ENCODE measurements around the gene DCC.

DCC gene

GRCh38 chr18:52936931-52937330 is 596.9 kb downstream of the DCC start:
- no peak for DNase-seq (ENCODE audit: low read depth)

DNA sequence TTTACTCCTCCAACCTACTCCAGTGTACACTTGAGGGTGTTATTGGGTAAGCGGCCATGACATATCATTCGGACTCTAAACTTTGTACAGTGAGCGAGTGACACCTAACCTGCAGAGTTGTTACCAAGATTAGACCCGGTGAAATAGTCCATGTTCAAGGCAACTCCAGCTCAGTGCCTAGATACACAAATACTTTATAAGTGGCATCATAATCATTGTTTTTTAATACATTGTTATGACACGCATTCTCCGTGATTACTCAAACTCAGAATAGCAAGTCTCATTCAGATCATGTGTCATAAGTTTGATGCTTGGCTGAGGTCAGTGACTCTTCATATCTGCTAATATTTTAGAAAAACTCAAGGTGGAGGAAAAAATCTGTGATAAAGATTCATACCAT is 597.8 kb downstream of the DCC start:
- no peak for DNase-seq (ENCODE audit: low read depth)

DNA sequence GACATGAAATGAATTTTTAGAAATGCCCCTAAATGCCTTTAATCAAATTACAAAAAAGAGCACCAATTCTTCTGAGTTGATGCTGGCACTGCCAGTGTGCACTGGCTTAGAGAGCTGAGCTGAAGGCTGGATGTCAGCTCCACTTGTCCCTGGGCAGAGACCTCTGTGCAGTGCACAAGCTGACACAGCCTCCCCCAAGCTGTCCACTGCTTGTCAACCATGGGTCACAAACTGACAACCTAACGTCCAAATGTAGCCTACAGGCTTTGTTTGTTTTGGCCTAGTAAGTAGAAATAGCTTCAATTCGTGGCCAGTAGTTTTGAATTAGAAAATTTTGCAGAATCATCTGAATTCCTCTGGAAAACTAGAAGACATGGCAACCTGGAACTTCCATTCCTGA is 605.6 kb downstream of the DCC start:
- DNase-seq (ENCODE audit: low read depth): no peak

- DNase-seq (ENCODE audit: low read depth): no peak
Measured at GRCh38 chr18:52948868-52949444, 609.0 kb downstream of the DCC start.

- DNase-seq (ENCODE audit: low read depth): no peak
Measured at GRCh38 chr18:52950155-52950554, 610.2 kb downstream of the DCC start.

DNA sequence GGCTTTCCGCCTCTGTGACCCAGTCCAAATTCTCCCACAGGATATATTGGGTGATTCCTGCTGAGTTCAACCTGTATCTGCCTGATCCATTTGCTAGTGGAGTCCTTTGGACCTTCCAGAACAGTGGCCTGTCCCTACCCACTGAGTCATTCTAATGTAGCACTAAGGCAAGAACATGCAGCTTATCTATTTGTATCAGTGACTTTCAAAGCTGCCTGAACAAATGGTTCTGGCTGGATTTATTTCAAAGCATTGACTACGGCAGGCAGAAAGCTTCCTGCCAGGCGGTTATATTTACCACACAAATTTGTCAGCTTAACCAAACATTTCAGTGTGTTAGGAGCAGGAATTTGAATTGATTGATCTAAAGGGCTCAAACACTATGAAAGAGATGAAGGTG is 613.4 kb downstream of the DCC start:
- DNase-seq (ENCODE audit: low read depth): no peak

GRCh38 chr18:52963481-52963880 is 623.5 kb downstream of the DCC start:
- no peak for DNase-seq (ENCODE audit: low read depth)

DNA sequence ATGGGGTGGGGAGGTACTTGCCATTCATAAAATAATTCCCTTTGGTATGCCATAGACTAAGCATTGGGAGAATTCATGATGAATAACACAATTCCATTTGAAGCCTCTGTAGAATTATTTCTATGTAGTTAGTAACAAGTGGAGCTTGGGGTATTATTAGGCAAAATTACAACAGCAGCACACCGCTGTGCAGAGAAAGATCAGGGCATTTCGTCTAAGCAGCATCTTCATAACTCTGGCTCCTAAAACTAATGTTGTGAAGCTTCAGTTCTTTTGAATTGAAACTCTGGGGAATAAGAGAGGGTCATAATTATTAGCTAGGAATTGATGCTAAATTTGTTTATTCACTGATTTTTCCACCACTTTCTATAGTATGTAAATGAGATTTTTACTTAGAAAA is 630.7 kb downstream of the DCC start:
- no peak for DNase-seq (ENCODE audit: low read depth)

DNA sequence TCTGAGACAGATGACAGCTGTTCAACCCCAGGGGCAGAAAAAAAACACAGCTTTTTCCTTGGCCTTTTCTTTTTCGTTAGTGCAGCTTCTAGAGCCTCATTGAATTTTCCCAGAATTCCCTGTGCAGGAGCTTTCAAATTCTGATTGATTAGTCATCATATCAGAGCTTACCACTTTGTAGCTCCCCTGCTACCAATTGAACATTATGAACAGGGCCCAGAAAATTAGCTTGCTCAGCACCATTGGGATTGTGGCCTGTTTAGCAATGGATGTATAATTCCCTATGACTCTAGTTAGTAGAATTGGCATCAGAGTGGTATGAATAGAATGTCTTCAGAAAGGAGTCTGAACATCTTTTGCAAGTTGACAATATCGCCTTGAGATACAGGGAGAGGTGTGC is 631.1 kb downstream of the DCC start:
- DNase-seq (ENCODE audit: low read depth): no peak

DNA sequence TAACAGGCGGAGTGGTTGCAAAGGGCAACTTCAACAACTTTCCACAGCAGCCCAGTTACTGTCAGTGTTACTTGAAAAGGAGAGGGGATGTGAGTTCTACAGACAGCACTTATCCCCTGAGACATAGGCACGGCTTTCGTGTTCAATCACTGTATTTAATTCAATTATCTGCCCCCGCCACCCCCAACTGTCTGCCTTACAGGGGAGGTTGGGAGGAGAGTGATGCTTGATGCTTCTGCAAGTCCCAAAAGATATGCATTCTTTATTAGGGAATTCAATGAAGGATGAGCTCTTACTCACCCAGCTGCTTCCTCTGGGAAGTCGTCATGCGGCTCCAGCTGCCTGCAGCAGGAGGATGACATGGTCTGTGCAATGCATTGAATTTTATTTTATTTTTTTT is 639.9 kb downstream of the DCC start:
- DNase-seq (ENCODE audit: low read depth): no peak

- DNase-seq (ENCODE audit: low read depth): no peak
Measured at GRCh38 chr18:52991246-52991645, 651.2 kb downstream of the DCC start.

- no peak for DNase-seq (ENCODE audit: low read depth)
Measured at GRCh38 chr18:52992041-52992440, 652.0 kb downstream of the DCC start.

DNA sequence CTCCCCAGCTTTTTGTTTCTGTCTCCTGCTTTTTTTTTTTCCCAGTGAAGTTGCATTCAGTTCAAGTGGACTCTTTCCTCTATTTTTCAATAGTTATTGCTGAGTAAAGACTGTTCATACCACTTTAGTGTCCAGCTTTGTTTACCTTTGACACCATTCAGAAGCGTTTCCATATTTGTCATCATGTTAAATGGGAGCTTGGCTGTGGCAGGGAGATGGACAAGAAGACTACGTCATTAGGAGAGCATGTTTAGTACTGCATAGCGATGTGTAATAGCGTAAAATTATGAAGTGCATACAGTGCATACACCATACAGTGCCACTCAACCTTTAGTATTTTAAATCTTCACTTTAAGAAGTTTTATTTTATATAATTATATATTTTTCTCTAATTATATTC is 655.9 kb downstream of the DCC start:
- no peak for DNase-seq (ENCODE audit: low read depth)

DNA sequence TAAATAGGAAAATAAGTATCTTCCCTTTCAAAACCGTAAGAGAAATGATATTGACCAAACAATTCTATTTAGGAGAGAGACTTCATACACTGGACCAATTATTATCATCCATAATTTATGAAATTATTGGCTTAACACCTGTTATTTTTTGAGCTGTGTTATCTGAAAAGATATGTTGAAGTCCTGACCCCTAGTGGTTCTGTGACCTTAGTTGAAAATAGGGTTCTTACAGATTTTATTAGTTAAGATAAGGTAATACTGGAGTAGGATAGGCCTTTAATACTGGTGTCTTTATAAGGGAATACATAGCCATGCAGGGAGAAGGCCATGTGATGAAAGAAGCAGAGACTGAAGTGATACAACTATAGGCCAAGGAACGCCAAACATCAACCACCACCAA is 659.6 kb downstream of the DCC start:
- no peak for DNase-seq (ENCODE audit: low read depth)

DNA sequence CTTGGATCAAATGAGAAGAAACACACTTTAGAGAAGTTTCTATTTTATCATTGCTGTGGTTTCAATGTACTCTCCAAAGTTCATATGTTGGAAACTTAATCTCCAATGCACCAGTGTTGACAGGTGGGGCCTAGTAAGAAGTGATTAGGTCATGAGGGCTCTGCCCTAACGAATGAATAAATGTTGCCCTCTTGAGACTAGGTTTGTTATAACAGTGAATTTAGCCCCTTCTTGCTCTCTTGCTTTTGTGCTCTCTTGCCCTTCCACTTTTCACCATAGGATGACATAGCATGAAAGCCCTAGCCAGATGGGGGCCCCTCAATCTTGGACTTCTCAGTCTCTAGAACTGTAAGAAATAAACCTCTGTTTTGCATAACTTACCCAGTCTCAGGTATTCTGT is 664.8 kb downstream of the DCC start:
- no peak for DNase-seq (ENCODE audit: low read depth)

- no peak for DNase-seq (ENCODE audit: low read depth)
Measured at GRCh38 chr18:53018791-53019190, 678.8 kb downstream of the DCC start.

DNA sequence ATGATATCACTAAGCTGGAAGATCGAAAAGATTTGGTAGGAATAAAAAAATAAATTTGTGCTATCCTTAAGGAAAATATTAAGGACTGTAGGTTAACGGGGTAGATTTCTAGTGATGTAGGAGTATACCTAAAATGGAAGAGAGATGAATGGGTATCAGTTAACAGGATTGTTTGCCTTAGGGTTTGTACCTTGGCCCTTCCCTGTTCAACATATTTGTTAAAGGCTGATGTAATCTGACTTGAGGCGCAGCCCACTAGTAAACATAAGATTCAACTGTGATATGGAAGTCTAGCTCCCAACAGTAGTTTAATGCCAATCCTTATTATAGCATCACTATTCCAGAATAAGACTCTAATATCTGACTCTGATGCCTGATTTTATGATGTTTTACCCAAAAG is 685.2 kb downstream of the DCC start:
- no peak for DNase-seq (ENCODE audit: low read depth)

- DNase-seq (ENCODE audit: low read depth): no peak
Measured at GRCh38 chr18:53028565-53028964, 688.6 kb downstream of the DCC start.

DNA sequence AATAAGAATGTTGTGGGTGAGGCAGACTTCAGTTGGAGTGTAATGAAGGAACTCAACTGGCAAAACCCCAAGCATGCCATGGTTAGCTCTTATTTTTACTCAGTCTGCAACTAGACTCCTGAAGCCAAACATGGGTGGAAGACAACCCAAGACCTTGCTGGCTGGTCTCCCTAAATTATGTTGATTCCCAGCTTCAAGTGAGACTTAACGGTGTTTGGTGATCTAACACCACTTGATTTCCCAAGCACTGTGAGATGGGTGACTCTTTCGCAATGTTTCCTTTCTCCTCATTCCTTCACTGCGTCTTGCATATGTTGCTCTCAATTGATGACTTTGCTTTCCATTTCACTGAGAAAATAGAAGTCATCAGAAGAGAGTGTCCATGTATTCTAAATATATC is 693.1 kb downstream of the DCC start:
- no peak for DNase-seq (ENCODE audit: low read depth)

DNA sequence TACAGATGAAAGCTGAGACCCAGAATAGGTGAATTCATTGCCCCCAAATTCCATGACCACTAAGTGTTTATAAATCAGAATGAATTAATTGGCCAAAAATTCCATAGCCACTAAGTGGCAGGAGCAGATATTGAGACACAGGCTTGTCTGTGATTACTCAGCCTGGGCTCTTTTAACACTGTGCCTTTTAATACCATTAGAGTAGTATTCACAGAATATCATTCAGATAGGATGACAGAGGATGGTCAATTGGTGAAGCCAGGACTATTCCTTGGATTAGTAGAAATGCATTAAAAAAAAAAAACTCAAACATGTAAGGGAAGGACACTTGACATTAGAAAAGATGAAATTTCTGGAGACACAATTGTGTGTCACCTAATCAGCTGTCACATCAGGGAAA is 698.6 kb downstream of the DCC start:
- no peak for DNase-seq (ENCODE audit: low read depth)

DNA sequence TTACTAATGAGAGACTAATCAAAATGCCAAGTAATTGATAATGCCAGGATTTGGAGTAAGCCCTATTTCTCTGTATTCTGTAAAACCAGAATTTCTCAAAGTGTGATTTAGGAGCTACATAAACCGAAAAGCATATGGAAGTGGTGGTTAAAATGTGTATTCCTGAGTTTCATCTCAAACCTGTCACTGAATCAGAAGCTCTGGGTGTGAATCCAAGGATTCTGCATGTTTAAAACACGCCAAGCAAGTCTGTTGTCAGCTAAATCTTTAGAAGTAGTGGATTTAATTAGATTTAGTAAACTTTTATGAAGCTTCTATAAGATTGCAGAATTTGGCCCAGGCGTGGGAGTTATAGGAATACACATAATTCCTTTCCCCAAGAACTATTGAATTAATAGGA is 700.3 kb downstream of the DCC start:
- no peak for DNase-seq (ENCODE audit: low read depth)

GRCh38 chr18:53056064-53056463 is 716.1 kb downstream of the DCC start:
- no peak for DNase-seq (ENCODE audit: low read depth)

DNA sequence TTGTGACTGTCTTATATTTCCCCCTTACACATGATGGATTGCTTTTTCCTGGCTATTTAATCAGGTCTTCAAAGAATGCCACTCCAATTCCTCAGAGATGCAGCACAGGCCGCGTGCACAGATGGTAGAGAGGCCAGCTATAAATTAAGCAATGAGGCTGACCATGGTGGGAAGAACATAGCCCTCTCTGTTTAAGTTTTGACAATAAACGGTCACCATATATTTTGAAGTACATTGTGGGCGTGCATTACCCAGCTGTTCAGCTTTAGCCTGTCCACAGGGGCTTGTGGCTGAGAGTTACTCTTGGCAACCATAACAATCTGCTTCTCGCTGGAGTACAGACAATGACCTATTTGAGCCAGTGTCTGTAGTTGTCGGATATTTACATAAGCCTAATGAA is 730.8 kb downstream of the DCC start:
- no peak for DNase-seq (ENCODE audit: low read depth)

DNA sequence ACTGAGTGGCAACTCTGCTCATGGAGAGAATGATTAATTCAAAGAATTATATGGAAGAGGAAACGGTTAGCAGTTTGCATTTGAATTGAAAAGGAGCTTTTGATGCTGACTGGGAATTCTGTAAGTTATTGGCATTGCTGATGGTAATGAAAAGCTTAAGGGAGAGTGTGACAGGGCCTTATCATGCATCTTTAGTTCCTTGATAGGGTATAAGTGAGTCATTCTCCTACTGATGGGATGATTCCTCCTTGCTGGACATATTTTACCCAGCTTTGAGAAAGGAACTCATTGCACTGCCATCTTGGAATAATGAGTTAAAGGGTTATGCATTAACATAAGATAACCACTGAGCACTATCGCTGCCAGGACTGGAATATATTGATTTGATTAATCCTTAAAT is 740.7 kb downstream of the DCC start:
- DNase-seq (ENCODE audit: low read depth): no peak

DNA sequence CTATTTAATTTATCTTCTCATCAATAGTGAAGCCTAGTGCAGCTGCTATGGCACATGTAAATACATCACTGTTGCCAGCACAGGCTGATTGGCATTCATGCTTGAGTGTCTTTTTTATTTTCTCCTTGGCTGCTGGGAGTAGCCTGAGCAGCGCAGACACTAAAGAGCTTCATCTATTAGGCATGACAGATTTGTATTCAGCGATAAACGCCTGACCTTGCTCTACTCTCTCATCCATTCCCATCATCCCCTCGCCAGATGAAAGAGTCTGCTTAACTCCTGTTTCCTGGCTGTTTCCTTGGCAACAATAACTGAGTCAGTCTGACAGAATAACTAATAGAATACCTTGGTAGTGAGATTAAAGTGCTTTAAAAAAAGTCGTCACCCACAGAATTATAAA is 753.6 kb downstream of the DCC start:
- no peak for DNase-seq (ENCODE audit: low read depth)

Data from stromal cell of bone marrow (primary cell).